Central memory CD4-positive, alpha-beta T cell (primary cell): ENCODE results near the gene FAM83B.
"Not testable (repeated sequence)": the region's sequence is repeated elsewhere in the genome, so short reads cannot be mapped to it uniquely, and the experiment has no call there.

Experiments
- DNase-seq: peaks from one replicate; pipeline ENCODE4 v3.0.0; 2022

FAM83B gene

GRCh38 chr6:54899442-54899841 is 52.9 kb downstream of the FAM83B start:
- no peak for DNase-seq

- no peak for DNase-seq
Measured at GRCh38 chr6:54899986-54900385, 53.4 kb downstream of the FAM83B start.

GRCh38 chr6:54900666-54901065 is 54.1 kb downstream of the FAM83B start:
- DNase-seq: no peak

- DNase-seq: no peak
Measured at GRCh38 chr6:54903884-54904283, 57.3 kb downstream of the FAM83B start.

GRCh38 chr6:54907355-54907754 is 60.8 kb downstream of the FAM83B start:
- no peak for DNase-seq

- DNase-seq: no peak
Measured at GRCh38 chr6:54909184-54909583, 62.6 kb downstream of the FAM83B start.

- no peak for DNase-seq
Measured at GRCh38 chr6:54910431-54910884, 63.9 kb downstream of the FAM83B start.

GRCh38 chr6:54910921-54911320 is 64.3 kb downstream of the FAM83B start:
- no peak for DNase-seq

GRCh38 chr6:54913211-54913610 is 66.6 kb downstream of the FAM83B start:
- DNase-seq: no peak

- no peak for DNase-seq
Measured at GRCh38 chr6:54916858-54917257, 70.3 kb downstream of the FAM83B start.

GRCh38 chr6:54920628-54921027 is 74.1 kb downstream of the FAM83B start:
- DNase-seq: no peak

GRCh38 chr6:54921891-54922290 is 75.3 kb downstream of the FAM83B start:
- no peak for DNase-seq

GRCh38 chr6:54929245-54929909 is 82.8 kb downstream of the FAM83B start:
- DNase-seq: no peak

- DNase-seq: no peak
Measured at GRCh38 chr6:54932622-54933021, 86.1 kb downstream of the FAM83B start.

- no peak for DNase-seq
Measured at GRCh38 chr6:54935739-54936138, 89.2 kb downstream of the FAM83B start.

- no peak for DNase-seq
Measured at GRCh38 chr6:54937371-54937770, 90.8 kb downstream of the FAM83B start.

- no peak for DNase-seq
Measured at GRCh38 chr6:54957698-54958097, 111.1 kb downstream of the FAM83B start.

- no peak for DNase-seq
Measured at GRCh38 chr6:54958446-54958845, 111.9 kb downstream of the FAM83B start.

- no peak for DNase-seq
Measured at GRCh38 chr6:54959820-54960219, 113.2 kb downstream of the FAM83B start.

- DNase-seq: not testable (repeated sequence)
Measured at GRCh38 chr6:54961372-54961771, 114.8 kb downstream of the FAM83B start.

- DNase-seq: no peak
Measured at GRCh38 chr6:54970337-54970736, 123.8 kb downstream of the FAM83B start.

- DNase-seq: no peak
Measured at GRCh38 chr6:54971825-54972224, 125.3 kb downstream of the FAM83B start.

- not testable (repeated sequence) for DNase-seq
Measured at GRCh38 chr6:54979161-54979560, 132.6 kb downstream of the FAM83B start.

GRCh38 chr6:54980511-54981275 is 134.1 kb downstream of the FAM83B start:
- DNase-seq: no peak

- no peak for DNase-seq
Measured at GRCh38 chr6:54981276-54981609, 134.7 kb downstream of the FAM83B start.
